HL-60 (cell line): Measurements from ENCODE around the gene GPR82.
"Not testable (repeated sequence)": the region's sequence is repeated elsewhere in the genome, so short reads cannot be mapped to it uniquely, and the experiment has no call there.

Experiments
- CTCF ChIP-seq: IDR thresholded peaks from one replicate; pipeline ENCODE4 v1.5.1; 2011; ENCODE audit warnings: low read length, control low read depth, inconsistent platforms; ENCODE audit not compliant: insufficient read depth
- GABPA ChIP-seq: IDR thresholded peaks from 2 replicates; pipeline ENCODE4 v1.6.1; 2012; ENCODE audit warnings: low read depth
- POLR2AphosphoS5 ChIP-seq: IDR thresholded peaks from 2 replicates; pipeline ENCODE4 v1.6.1; 2012; ENCODE audit warnings: low read depth
- REST ChIP-seq: IDR thresholded peaks from 2 replicates; pipeline ENCODE4 v1.6.1; 2012; ENCODE audit warnings: low read depth; ENCODE audit not compliant: insufficient replicate concordance
- SPI1 ChIP-seq: IDR thresholded peaks from 2 replicates; pipeline ENCODE4 v1.6.1; 2012; ENCODE audit warnings: low read depth, mild to moderate bottlenecking, borderline replicate concordance

- not testable (repeated sequence) for TF ChIP-seq CTCF, POLR2AphosphoS5, REST, GABPA
- peak; percentile 74 for TF ChIP-seq SPI1
Observed at GRCh38 chrX:41719610-41720009, 4.4 kb upstream of the GPR82 start.
